HCT116 (cell line): ENCODE data around the gene WNT1. TPM values are rescaled to one million over a fixed set of nuclear protein-coding genes. Genes with fewer than 3 reads are reported as not detected.

Source experiments
- ATAC-seq: fragments of 200-7000 bp; cut with Tn5 transposase; 2 replicates; pipeline ENCODE4 v1.9.1; 2020; ENCODE audit warnings: mild to moderate bottlenecking, moderate library complexity
- BruUV-seq: library from RNA; stranded (reverse); fragments of 400-500 nt; replicated peaks from 2 replicates; lab custom pipeline; 2021; lab: Mats Ljungman, UMichigan
- CTCF ChIA-PET: fragments of 300-600 bp; sonication (Branson Sonifier 250); formaldehyde crosslinking; loops from one replicate; lab custom pipeline; 2021; ENCODE audit warnings: antibody characterized with exemption; lab: Charles Lee
- POLR2A ChIA-PET: fragments of 300-600, 350-600 bp; sonication (Branson Sonifier 250); formaldehyde crosslinking; loops from one replicate; lab custom pipeline; 2021; ENCODE audit warnings: antibody characterized with exemption; lab: Charles Lee
- RAD21 ChIA-PET, 2 experiments: fragments of 300-600 bp; sonication (Branson Sonifier 250); formaldehyde crosslinking; loops; one replicate each; lab custom pipeline; 2023; ENCODE audit warnings: low total read pairs in 2 of 2; ENCODE audit not compliant: uncharacterized antibody in 2 of 2, unreplicated experiment in 2 of 2, low non-redundant PET in 1 of 2; lab: Charles Lee
- DNase-seq: peaks from one replicate; pipeline ENCODE4 v3.0.0-alpha.2; 2010; ENCODE audit warnings: low read depth, low spot score
- H2AFZ ChIP-seq: fragments of 200-600 bp; shearing (Covaris generic), sonication (generic); 2 replicates; pipeline ENCODE4 v1.6.1; 2017; ENCODE audit warnings: low read depth, mixed run types, mixed read lengths, antibody characterized with exemption, low read length; ENCODE audit not compliant: poor library complexity, severe bottlenecking
- H3K27ac ChIP-seq: 2 replicates; pipeline ENCODE4 v1.5.1; 2012; ENCODE audit warnings: low read depth, low read length
- H3K27me3 ChIP-seq: fragments of 200-600 bp; sonication (generic); 2 replicates; pipeline ENCODE4 v1.6.1; 2016; ENCODE audit warnings: mixed run types, low read length, mixed read lengths; ENCODE audit not compliant: insufficient read depth
- H3K36me3 ChIP-seq, 2 experiments: fragments of 200-500 bp in 1 of 2; fragments of 200-600 bp in 1 of 2; sonication (Bioruptor generic) in 1 of 2; sonication (generic) in 1 of 2; 2 replicates each; pipeline versions ENCODE4 v1.5.1 to v1.6.1; 2014 to 2016; ENCODE audit warnings: low read length in 2 of 2, inconsistent platforms in 1 of 2, mixed read lengths in 1 of 2, mixed run types in 1 of 2; ENCODE audit not compliant: insufficient read depth in 2 of 2, control insufficient read depth in 1 of 2
- H3K4me1 ChIP-seq, 2 experiments: fragments of 200-600 bp in 1 of 2; sonication (generic) in 1 of 2; 2 replicates each; pipeline versions ENCODE4 v1.5.1 to v1.6.1; 2012 to 2017; ENCODE audit warnings: low read length in 2 of 2, inconsistent platforms in 1 of 2, mild to moderate bottlenecking in 1 of 2, mixed read lengths in 1 of 2, mixed run types in 1 of 2, moderate library complexity in 1 of 2; ENCODE audit not compliant: insufficient read depth in 2 of 2, control insufficient read depth in 1 of 2
- H3K4me2 ChIP-seq: fragments of 200-600 bp; sonication (generic); 2 replicates; pipeline ENCODE4 v1.6.1; 2017; ENCODE audit warnings: mixed run types, low read length, mixed read lengths
- H3K4me3 ChIP-seq, 2 experiments: fragments of 200-600 bp in 1 of 2; sonication (generic) in 1 of 2; replicated peaks in 1 of 2; 2 replicates each; pipeline ENCODE4 v1.5.1; 2011 to 2016; ENCODE audit warnings: low read length in 2 of 2, control low read depth in 1 of 2, low read depth in 1 of 2, mild to moderate bottlenecking in 1 of 2, mixed read lengths in 1 of 2, mixed run types in 1 of 2
- H3K79me2 ChIP-seq: fragments of 200-600 bp; sonication (generic); 2 replicates; pipeline ENCODE4 v1.6.1; 2017; ENCODE audit warnings: mild to moderate bottlenecking, mixed run types, low read length, moderate library complexity, mixed read lengths; ENCODE audit not compliant: insufficient read depth
- H3K9ac ChIP-seq: fragments of 200-600 bp; sonication (generic); 2 replicates; pipeline ENCODE4 v1.6.1; 2016; ENCODE audit warnings: low read length, mixed read lengths
- H3K9me2 ChIP-seq: fragments of 200-600 bp; sonication (generic), shearing (Covaris generic); 2 replicates; pipeline ENCODE4 v1.6.1; 2017; ENCODE audit warnings: mixed run types, mild to moderate bottlenecking, moderate library complexity; ENCODE audit not compliant: insufficient read depth
- H3K9me3 ChIP-seq, 2 experiments: fragments of 200-500 bp in 1 of 2; fragments of 200-600 bp in 1 of 2; sonication (Bioruptor generic) in 1 of 2; sonication (generic) in 1 of 2; 2 replicates each; pipeline ENCODE4 v1.6.1; 2014 to 2017; ENCODE audit warnings: low read length in 2 of 2, mixed read lengths in 2 of 2, inconsistent platforms in 1 of 2, low read depth in 1 of 2, mild to moderate bottlenecking in 1 of 2, mixed run types in 1 of 2, moderate library complexity in 1 of 2; ENCODE audit not compliant: control insufficient read depth in 1 of 2, insufficient read depth in 1 of 2
- H4K20me1 ChIP-seq: fragments of 200-600 bp; sonication (generic), shearing (Covaris generic); 2 replicates; pipeline ENCODE4 v1.6.1; 2017; ENCODE audit warnings: mixed run types, mild to moderate bottlenecking, moderate library complexity; ENCODE audit not compliant: insufficient read depth
- CTCF ChIP-seq, 3 experiments: fragments of 200-600 bp in 1 of 3; sonication (generic) in 1 of 3; IDR thresholded peaks in 2 of 3; conservative IDR thresholded peaks in 1 of 3; 2 replicates each; pipeline ENCODE4 v1.5.1; 2012 to 2017; ENCODE audit warnings: low read depth in 2 of 3, low read length in 2 of 3, antibody characterized with exemption in 1 of 3, borderline replicate concordance in 1 of 3, control low read depth in 1 of 3, mild to moderate bottlenecking in 1 of 3, mixed read lengths in 1 of 3, mixed run types in 1 of 3, moderate library complexity in 1 of 3; ENCODE audit not compliant: insufficient read depth in 1 of 3
- ELF1 ChIP-seq: IDR thresholded peaks from 2 replicates; pipeline ENCODE4 v1.6.1; 2012; ENCODE audit warnings: low read depth, borderline replicate concordance
- FOSL1 ChIP-seq: IDR thresholded peaks from 2 replicates; pipeline ENCODE4 v1.6.1; 2012; ENCODE audit warnings: low read depth
- JUND ChIP-seq: IDR thresholded peaks from 2 replicates; pipeline ENCODE4 v1.6.1; 2012
- MAX ChIP-seq: IDR thresholded peaks from 2 replicates; pipeline ENCODE4 v1.6.1; 2012
- POLR2A ChIP-seq: IDR thresholded peaks from 2 replicates; pipeline ENCODE4 v1.7.0; 2011; ENCODE audit warnings: borderline replicate concordance; ENCODE audit not compliant: insufficient read depth, insufficient read length; ENCODE audit errors: extremely low read depth
- RAD21 ChIP-seq: IDR thresholded peaks from 2 replicates; pipeline ENCODE4 v1.6.1; 2012; ENCODE audit warnings: low read depth, mild to moderate bottlenecking
- REST ChIP-seq: IDR thresholded peaks from 2 replicates; pipeline ENCODE4 v1.6.1; 2012; ENCODE audit warnings: low read depth
- SIN3A ChIP-seq: IDR thresholded peaks from 2 replicates; pipeline ENCODE4 v1.6.1; 2012; ENCODE audit warnings: low read depth
- SP1 ChIP-seq: IDR thresholded peaks from 2 replicates; pipeline ENCODE4 v1.6.1; 2012; ENCODE audit warnings: low read depth
- SRF ChIP-seq: IDR thresholded peaks from 2 replicates; pipeline ENCODE4 v1.6.1; 2012; ENCODE audit warnings: low read depth
- TCF7L2 ChIP-seq: IDR thresholded peaks from 2 replicates; pipeline ENCODE4 v1.7.0; 2011; ENCODE audit warnings: borderline replicate concordance, inconsistent platforms; ENCODE audit not compliant: insufficient read depth, insufficient read length; ENCODE audit errors: extremely low read depth
- YY1 ChIP-seq: IDR thresholded peaks from 2 replicates; pipeline ENCODE4 v1.6.1; 2011; ENCODE audit warnings: low read length, low read depth, moderate library complexity, mild to moderate bottlenecking; ENCODE audit not compliant: insufficient replicate concordance; ENCODE audit errors: extremely low read depth
- ZFX ChIP-seq: fragments of 450-650 bp; IDR thresholded peaks from 2 replicates; pipeline ENCODE4 v1.6.1; 2017
- ZNF274 ChIP-seq: fragments of 200-500 bp; sonication (Bioruptor generic); IDR thresholded peaks from 2 replicates; pipeline ENCODE4 v1.6.1; 2014; ENCODE audit warnings: mild to moderate bottlenecking, low read depth, low read length, inconsistent platforms
- intact Hi-C: fragments of 100-400 bp; cut with micrococcal nuclease; formaldehyde crosslinking; loops from 2 replicates; pipeline ENCODE4 v1.10.0; 2022
- total RNA-seq: library from RNA; stranded (reverse); gene quantifications from one replicate; pipeline ENCODE4 v1.2.1, GENCODE V29; 2021; ENCODE audit not compliant: unreplicated experiment
- TF ChIP-seq, protein P1 (sequence below): IDR thresholded peaks from 2 replicates; pipeline ENCODE4 v1.6.1; 2012

The WNT1 gene
- total RNA-seq, 1 experiment from 2014 or later: not detected

DNA sequence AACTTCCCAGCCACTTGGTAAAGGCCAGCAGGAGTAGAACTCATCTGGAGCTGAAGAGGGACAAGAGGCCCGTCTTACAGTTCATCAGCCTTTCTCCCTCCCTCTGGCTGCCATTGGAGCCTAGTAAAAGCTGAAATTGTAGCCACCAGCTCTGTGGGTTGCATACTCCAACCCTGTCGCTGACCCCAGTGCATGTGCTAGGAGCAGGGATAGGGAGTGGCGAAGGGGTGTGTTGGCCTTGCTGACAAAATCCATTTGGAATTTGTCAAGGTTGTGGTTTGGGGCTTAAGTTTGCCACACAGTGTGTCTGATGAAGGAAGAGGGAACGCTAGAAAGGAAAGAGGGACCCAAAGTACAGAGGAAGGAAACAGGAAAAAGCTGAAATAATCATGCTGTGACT, 16.8 kb upstream of the WNT1 start (continued):
- TF ChIP-seq MAX (no peak), POLR2A (no peak), ZNF274 (no peak), JUND (no peak), SIN3A (no peak), TCF7L2 (no peak)
- TF ChIP-seq, protein P1, sequence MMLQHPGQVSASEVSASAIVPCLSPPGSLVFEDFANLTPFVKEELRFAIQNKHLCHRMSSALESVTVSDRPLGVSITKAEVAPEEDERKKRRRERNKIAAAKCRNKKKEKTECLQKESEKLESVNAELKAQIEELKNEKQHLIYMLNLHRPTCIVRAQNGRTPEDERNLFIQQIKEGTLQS: no peak

DNA sequence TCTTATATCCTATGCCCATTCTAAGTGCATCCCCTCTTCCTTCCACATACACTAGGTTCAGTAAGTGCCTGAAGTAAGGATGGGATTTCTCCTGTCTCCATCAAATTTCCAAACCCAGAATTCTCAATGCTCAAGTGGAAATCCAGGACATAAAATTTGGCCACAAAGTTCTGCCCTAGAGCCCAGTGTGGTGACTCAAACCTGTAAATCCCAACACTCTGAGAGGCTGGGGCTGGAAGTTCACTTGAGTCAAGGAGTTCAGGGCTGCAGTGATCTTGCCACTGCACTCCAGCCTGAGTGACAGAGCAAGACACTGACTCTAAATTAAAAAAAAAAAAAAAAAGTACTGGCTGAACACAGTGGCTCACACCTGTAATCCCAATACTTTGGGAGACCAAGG, 16.3 kb upstream of the WNT1 start:
- Histone ChIP-seq H4K20me1 (no peaks in the 10 kb centered on the region), H3K4me2 (no peak overlapping the region), H3K4me1 (peaks cover 3 to 11% of the 10 kb centered on the region in 2 experiments; a peak in 2 of 4 replicates), H2AFZ (no peak overlapping the region), H3K9me2 (no peaks in the 10 kb centered on the region), H3K9me3 (no peaks in the 10 kb centered on the region), H3K27me3 (no peaks in the 10 kb centered on the region), H3K9ac (no peak overlapping the region), H3K27ac (no peak overlapping the region), H3K79me2 (peaks cover 4% of the 10 kb centered on the region; the same call in 1 of the 2 replicates), H3K36me3 (no peaks in the 10 kb centered on the region), H3K4me3 (no peak overlapping the region)
- ATAC-seq (no peak), DNase-seq (no peak)
- RAD21 ChIA-PET: no interaction called here
- CTCF ChIA-PET: no interaction called here
- TF ChIP-seq REST (no peak), RAD21 (no peak), SP1 (no peak), ZNF274 (no peak), ZFX (no peak), FOSL1 (no peak), SRF (no peak), JUND (no peak), ELF1 (no peak), YY1 (no peak), CTCF (IDR thresholded peaks at IDR 0.05 in 2 of 3, conservative IDR thresholded peaks at IDR 0.05 in 1 of 3; ENCODE audit: borderline replicate concordance in 1 of 3, insufficient read depth in 1 of 3, low read depth in 2 of 3, low read length in 2 of 3) (no peak), POLR2A (no peak)
- intact Hi-C loops: no loop called here
- no TSS peak for BruUV-seq
- POLR2A ChIA-PET: no interaction called here
